HG03175 (cell line): ENCODE results near the gene DKKL1.
"Not testable (repeated sequence)": the region's sequence is repeated elsewhere in the genome, so short reads cannot be mapped to it uniquely, and the experiment has no call there.

Experiments used
- ATAC-seq: cut with Tn5 transposase; IDR thresholded peaks from one replicate; pipeline ENCODE4 v1.9.1; 2021; ENCODE audit warnings: mild to moderate bottlenecking, moderate library complexity; ENCODE audit not compliant: unreplicated experiment

Gene DKKL1

DNA sequence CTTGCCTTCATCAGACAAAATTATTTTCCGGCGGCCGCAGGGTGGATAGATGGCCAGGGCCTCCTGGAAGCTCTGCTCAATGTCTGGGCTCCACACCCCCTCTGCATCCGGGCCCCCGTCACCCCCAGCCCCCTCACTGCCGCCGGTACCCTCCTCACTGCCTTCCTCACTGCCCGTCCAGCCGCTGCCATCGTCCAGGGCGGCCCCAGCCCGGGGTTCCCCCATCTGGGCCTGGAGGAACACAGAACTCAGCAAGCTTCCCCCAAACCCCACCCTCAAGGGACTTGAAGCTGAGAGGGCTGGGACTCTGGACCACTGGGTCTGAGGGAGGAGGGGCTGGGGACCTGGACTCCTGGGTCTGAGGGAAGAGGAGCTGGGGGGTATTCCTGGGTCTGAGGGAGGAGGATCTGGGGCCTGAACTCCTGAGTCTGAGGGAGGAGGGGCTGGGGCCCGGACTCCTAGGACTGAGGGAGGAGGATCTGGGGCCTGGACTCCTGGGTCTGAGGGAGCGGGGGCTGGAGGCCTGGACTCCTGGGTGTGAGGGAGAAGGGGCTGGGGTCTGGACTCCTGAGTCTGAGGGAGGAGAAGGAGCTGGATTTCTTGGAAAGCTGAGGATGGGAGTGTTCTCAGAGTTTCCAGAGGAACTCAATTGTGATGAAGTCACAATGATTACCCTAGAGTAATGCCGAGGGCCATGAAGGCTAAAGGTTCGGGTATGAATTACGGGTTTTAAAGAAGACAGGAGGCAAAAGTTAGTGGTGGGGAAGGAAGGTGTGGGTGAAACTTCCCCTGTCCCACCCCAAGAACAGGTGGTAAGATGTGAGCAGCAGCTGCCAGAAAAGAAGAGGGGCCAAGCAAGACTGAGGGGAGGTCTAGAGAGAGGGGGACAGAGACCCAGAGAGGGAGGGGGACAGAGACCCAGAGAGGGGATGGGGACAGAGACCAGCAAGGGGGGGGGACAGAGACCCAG, 3.5 kb upstream of the DKKL1 start:
- ATAC-seq: no peak

- ATAC-seq: no peak
Observed at GRCh38 chr19:49361438-49362047, 2.1 kb upstream of the DKKL1 start.

GRCh38 chr19:49362048-49362928, 1.4 kb upstream of the DKKL1 start, which contains the start of gene TEAD2:
TEAD2 (minus strand) TSS chr19:49362416; CDS start chr19:49360075, 2,341 bp downstream.
- no peak for ATAC-seq

- ATAC-seq: no peak
Observed at GRCh38 chr19:49362929-49363267, 779 bp upstream of the DKKL1 start.

DNA sequence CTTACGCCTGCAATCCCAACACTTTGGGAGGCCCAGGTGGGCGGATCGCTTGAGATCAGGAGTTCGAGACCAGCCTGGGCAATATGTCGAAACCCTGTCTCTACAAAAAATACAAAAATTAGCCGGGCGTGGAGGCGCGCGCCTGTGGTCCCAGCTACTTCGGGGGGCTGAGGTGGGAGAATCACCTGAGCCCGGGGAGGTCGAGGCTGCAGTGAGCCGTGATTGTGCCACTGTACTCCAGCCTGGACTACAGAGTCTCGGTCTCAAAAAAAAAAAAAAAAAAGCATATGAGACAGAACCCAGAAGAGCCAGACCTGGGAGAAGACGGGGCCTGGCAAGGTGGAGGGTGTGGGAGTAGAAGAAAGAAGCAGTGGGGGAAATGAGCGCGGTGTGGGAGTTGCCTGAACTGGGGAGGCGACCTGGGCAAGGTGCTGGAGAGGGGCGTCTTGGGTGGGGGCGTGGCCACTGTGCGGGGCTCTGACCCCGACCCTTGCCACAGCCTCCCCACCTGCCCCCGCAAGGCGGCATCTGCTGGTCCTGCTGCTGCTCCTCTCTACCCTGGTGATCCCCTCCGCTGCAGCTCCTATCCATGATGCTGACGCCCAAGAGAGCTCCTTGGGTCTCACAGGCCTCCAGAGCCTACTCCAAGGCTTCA, 533 bp downstream of the DKKL1 start:
- ATAC-seq: no peak

DNA sequence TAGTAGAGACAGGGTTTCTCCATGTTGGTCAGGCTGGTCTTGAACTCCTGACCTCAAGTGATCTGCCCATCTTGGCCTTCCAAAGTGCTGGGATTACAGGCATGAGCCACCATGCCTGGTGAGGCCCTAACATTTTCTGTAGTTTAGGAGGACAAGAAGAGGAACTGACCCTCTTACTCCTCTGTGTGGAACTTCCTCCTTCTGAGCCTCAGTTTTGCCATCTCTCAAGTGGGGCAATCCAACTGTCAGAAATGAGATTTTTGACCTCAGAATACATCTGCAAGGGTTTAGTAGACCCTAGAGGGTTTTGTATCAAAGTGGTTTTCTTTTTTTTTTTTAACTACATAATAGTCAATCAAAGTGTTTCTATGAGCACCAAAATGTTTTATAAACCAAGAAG, 2.4 kb downstream of the DKKL1 start:
- ATAC-seq: no peak

DNA sequence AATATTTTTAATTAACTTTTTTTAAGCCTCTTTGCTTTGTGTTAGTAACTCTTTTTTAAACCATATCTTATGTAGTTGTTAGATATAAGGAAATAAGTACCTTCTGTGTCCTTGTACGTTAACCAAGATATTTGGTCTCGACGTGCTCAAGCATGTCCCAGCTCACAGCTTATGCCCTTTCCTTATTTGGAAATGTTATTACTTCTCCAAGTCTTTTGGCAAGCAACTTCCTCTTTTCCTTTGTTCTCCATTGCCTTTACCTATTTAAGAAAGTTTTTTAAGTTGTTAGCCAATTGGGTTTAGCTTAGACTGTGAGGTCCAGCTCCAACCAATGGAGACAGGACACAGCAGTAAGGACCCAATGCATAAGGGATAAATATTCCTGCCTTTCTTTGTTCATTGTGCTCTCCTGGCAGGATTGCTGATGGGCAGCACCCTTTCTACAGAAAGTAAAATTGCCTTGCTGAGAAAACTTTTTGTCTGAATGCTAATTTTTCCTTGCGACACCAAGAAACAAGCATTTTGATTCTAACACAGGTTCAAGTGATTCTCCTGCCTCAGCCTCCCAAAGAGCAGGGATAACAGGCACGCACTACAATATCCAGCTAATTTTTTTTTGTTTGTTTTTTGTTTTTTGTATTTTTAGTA, 5.2 kb downstream of the DKKL1 start:
- no peak for ATAC-seq

DNA sequence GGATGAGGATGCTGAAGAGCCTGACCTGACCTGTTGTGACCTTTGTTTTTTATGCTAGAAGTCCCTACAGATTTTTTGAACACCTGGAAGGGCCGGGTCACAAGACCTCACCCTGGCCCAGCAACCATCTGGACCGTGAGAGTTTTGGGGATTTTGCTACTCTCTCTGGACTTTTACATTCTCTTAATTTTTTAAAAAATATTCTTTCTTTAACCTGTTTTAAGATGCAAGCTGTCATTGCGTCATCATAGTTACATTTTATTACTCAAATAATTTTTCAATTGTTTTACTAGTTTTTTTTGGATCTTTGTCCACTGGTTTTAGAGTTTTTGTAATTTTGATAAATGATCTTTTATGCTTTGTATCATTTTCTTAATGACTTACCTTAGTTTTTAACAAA, 7.5 kb downstream of the DKKL1 start:
- no peak for ATAC-seq

DNA sequence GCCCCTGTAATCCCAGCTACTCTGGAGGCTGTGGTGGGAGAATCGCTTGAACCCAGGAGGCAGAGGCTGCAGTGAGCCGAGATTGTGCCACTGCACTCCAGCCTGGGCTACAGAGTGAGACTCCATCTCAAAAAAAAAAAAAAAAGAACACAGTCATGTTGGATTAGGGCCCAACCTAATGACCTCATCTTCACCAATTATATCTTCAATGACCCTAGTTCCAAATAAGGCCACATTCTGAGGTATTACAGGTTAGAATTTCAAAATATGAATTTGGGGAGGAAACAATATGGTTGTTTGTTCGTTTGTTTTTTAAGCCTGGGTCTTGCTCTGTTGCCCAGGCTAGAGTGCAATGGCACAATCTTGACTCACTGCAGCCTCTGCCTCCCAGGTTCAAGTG, 9.5 kb downstream of the DKKL1 start:
- ATAC-seq: not testable (repeated sequence)

DNA sequence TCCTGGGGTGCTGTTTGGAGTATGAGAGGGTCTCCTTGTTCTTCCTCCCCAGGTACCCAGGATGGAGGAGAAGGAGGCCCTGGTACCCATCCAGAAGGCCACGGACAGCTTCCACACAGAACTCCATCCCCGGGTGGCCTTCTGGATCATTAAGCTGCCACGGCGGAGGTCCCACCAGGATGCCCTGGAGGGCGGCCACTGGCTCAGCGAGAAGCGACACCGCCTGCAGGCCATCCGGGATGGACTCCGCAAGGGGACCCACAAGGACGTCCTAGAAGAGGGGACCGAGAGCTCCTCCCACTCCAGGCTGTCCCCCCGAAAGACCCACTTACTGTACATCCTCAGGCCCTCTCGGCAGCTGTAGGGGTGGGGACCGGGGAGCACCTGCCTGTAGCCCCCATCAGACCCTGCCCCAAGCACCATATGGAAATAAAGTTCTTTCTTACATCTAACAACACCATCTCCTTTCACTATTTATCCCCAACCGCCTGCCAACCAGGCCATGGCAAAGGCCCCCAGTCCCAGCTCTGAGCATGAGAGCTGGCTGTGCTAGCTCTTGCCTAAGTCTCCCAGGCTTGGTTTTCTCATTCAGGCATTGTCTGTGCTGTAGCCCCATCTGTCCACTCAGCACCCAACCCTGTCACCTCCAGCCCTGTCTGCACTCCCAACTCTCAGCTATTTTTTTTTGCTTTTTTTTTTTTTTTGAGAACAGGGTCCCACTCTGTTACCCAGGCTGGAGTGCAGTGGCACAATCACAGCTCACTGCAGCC, 11.2 kb downstream of the DKKL1 start:
- no peak for ATAC-seq

DNA sequence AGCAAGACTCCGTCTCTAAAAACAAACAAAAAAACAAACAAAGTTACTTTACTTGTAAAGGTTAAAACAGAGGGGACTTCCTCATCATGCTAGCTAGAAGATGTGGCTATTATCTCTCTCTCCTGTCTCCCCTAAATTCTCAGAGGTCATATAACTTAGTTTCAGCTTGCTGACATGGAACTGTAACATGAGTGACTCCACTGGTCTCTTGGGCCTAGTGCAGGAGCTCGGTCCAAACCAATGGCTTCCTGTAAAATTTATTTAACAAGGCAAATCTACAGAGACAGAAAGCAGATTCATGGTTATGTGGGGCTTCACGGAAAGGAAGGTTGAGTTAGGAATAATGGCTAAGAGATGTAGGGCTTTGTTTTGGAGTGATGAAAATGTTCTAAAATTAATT, 14.8 kb downstream of the DKKL1 start:
- ATAC-seq: no peak

GRCh38 chr19:49380391-49380790, 16.7 kb downstream of the DKKL1 start:
- ATAC-seq: no peak

DNA sequence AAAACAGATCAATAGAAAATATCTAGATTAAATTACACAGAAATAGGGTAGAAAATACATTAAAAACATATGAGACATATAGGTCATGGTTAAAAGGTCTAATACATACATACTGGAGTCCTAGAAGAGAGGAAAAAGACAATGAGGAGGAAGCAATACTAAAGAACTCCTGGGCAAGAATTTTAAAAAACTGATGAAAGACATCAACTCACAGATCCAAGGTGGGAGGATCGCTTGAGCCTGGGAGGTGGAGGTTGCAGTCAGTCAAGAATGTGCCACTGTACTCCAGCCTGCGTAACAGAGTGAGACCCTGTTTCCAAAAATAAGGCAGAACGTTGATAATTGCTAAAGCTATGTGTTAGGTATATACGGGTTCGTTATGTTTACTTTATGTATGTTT, 19.0 kb downstream of the DKKL1 start:
- no peak for ATAC-seq

DNA sequence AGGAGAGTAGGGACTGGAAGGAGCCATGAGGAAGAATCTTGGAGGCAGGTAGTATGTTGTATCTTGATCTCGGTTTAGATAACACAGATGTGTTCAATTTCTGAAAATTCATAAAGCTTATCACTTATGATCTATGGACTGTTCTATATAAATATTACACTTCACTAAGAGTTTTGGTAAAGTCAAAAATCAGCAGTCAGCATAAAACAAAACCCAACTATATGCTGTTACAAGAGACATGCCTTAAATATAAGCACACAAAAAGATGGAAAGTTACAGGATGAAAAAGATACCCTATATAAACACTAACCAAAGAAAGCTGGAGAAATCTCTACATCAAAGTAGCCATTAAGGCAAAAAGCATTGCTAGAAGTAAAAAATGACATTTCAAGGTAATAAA, 19.9 kb downstream of the DKKL1 start:
- no peak for ATAC-seq

DNA sequence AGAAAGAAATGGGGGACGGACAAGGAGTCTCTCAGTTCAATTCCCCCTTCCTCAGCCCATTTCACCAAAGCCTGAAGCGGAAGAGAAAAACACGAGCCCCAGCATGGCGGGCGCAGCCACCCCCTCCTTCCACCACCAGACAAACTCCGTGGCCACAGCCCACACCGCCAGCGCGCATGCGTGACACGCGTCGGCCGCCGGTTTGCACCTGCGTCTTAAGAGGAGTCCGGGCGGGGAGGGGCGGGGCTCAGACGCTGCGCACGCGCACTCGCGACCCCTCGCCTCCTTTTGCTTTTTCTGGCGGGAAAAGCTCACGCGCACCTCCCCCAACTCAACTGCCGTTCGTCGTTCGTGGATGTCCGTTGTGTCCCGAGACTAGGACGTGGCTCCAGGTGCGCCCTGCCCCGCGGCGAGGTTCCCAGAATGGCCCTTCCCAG, 24.3 kb downstream of the DKKL1 start, which contains the start of gene KASH5:
KASH5 (plus strand) TSS at position 314 of the 437 bp plus-strand sequence. CDS start 2,635 bp downstream, outside the sequence.
- no peak for ATAC-seq

- no peak for ATAC-seq
Observed at GRCh38 chr19:49389406-49389805, 25.7 kb downstream of the DKKL1 start.

- ATAC-seq: no peak
Observed at GRCh38 chr19:49390131-49390928, 26.7 kb downstream of the DKKL1 start.

- ATAC-seq: no peak
Observed at GRCh38 chr19:49390929-49391359, 27.3 kb downstream of the DKKL1 start.
